ENCODE measurements around the gene PPP1R13B.

DNA sequence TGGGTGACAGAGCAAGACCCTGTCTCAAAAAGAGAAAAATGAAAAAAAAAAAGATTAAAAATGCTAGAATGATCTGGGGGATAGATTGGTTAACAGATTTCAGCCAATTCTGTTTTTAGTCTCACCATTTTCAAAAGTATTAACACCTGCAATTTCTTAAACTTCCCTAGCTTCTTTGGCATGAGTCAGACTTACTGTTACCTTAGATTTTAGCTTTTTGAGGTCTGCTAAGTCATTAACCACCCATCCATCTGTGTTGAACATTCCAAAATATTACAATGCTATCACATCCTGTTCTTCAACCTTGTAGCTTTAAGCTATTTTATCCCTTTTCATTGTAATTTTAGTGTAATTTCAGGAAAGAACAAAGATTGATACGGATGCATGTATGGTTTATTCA is 59.3 kb downstream of the PPP1R13B start:
- TF ChIP-seq, protein P1, sequence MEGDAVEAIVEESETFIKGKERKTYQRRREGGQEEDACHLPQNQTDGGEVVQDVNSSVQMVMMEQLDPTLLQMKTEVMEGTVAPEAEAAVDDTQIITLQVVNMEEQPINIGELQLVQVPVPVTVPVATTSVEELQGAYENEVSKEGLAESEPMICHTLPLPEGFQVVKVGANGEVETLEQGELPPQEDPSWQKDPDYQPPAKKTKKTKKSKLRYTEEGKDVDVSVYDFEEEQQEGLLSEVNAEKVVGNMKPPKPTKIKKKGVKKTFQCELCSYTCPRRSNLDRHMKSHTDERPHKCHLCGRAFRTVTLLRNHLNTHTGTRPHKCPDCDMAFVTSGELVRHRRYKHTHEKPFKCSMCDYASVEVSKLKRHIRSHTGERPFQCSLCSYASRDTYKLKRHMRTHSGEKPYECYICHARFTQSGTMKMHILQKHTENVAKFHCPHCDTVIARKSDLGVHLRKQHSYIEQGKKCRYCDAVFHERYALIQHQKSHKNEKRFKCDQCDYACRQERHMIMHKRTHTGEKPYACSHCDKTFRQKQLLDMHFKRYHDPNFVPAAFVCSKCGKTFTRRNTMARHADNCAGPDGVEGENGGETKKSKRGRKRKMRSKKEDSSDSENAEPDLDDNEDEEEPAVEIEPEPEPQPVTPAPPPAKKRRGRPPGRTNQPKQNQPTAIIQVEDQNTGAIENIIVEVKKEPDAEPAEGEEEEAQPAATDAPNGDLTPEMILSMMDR (IDR thresholded peaks at IDR 0.05) = no peak
- TF ChIP-seq POLR2A (IDR thresholded peaks at IDR 0.05) = no peak

Data from breast epithelium (tissue), 3 donors.